ENCODE data around the gene DEGS1. TPM values are rescaled to one million over a fixed set of nuclear protein-coding genes. Genes with fewer than 3 reads are reported as not detected.
A peak's percentile ranks its signal among the peaks of the same experiment; 100 is the strongest.

The DEGS1 gene
- polyA plus RNA-seq, 12 donors: 37.4 to 106 (median 47.3) TPM; not detected in 1

GRCh38 chr1:224211206-224211962, 28.3 kb downstream of the DEGS1 start:
- peak; percentile 60 for DNase-seq

GRCh38 chr1:224212618-224213061, 29.6 kb downstream of the DEGS1 start:
- peak; percentile 43 for DNase-seq

- no peak for DNase-seq
These were observed 30.5 kb downstream of the DEGS1 start for GRCh38 chr1:224213438-224214119.

GRCh38 chr1:224216382-224216781, 33.3 kb downstream of the DEGS1 start:
- no peak for DNase-seq

- DNase-seq: no peak
These were observed 34.9 kb downstream of the DEGS1 start for GRCh38 chr1:224217655-224218623.

GRCh38 chr1:224219011-224219611, 36.1 kb downstream of the DEGS1 start:
- DNase-seq: no peak

- DNase-seq: no peak
These were observed 36.6 kb downstream of the DEGS1 start for GRCh38 chr1:224219612-224220059.

GRCh38 chr1:224223819-224224714, 41.0 kb downstream of the DEGS1 start:
- DNase-seq: no peak

- no peak for DNase-seq
These were observed 43.9 kb downstream of the DEGS1 start for GRCh38 chr1:224226849-224227502.

- DNase-seq: no peak
These were observed 51.0 kb downstream of the DEGS1 start for GRCh38 chr1:224234017-224234416.

GRCh38 chr1:224235813-224236493, 52.9 kb downstream of the DEGS1 start:
- no peak for DNase-seq

GRCh38 chr1:224237119-224237881, 54.3 kb downstream of the DEGS1 start:
- no peak for DNase-seq

GRCh38 chr1:224238212-224238611, 55.2 kb downstream of the DEGS1 start:
- DNase-seq: no peak

- DNase-seq: no peak
These were observed 55.7 kb downstream of the DEGS1 start for GRCh38 chr1:224238756-224239155.
